IPS-NIHi7 (cell line): ENCODE results near the gene SGCD.

ENCODE experiments used
- DNase-seq: peaks from one replicate; pipeline ENCODE4 v3.0.0; 2012; ENCODE audit warnings: mixed read lengths; ENCODE audit errors: extremely low spot score

Gene SGCD

GRCh38 chr5:156513123-156513815 is 186.3 kb downstream of the SGCD start:
- no peak for DNase-seq

GRCh38 chr5:156515121-156515520 is 188.2 kb downstream of the SGCD start:
- no peak for DNase-seq

- DNase-seq, result peak; percentile 22
Observed at GRCh38 chr5:156515803-156516360, 188.9 kb downstream of the SGCD start.

- DNase-seq, result no peak
Observed at GRCh38 chr5:156522651-156523529, 195.9 kb downstream of the SGCD start.

- DNase-seq, result no peak
Observed at GRCh38 chr5:156523607-156524006, 196.6 kb downstream of the SGCD start.

DNA sequence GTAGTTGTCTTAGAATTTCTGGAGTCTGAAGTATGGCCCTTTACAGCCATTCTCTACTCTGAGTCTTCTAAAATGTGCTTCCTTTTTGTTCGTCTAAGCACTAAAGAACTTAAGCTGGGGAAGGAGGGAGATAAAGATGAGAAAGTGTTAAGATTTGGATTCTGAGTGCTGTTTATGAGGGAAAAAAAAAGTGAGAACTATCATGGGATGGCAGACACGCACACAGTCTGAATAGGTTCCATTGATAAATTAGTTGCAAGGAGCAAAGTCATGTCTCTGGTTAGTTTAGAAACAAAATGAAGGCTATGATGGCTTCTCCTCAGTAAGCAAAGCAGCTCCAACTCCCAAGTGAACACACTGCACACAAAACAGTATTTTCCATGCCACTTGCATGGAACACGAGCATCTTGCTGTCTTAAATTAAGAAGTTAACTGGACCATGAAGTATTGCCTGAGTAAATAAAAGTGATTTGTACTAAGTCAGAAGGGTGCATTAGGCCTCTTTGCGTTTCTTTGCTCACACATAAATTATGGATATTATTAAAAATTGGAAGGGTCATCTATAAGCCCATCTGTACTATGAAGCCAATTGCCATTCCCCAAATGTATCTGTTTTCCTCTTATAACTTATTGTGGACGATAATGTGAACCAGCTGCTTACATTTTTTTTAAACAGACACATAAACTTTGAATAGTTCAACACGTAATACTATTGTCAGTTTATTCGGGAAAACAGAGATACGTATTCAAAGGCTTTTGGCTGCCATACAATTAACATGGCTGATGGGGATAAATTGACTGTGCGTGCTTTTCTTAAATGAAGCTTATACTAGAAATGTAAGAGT is 199.3 kb downstream of the SGCD start:
- DNase-seq, result no peak

GRCh38 chr5:156527611-156528010 is 200.6 kb downstream of the SGCD start:
- DNase-seq, result no peak

- no peak for DNase-seq
Observed at GRCh38 chr5:156528673-156529072, 201.7 kb downstream of the SGCD start.

DNA sequence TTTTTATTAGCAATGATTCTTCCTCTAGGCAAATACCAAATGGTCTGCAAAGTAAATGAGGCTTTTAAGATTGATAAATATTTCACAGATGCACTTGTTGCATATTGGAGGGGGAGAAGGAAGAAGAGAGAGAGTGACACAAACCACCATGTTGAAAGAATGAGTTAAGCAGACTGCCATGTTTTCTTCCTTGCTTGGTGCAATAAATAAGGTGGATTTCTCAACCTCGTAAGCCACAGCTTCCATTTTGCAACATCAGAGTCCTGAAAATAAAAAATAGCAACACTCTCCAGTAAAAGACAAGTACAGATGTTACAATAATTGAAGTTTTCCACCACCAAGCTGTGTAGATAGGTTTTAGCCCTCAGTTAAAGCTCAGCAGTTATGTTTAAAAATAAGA is 202.9 kb downstream of the SGCD start:
- DNase-seq, result no peak

GRCh38 chr5:156531199-156531598 is 204.2 kb downstream of the SGCD start:
- no peak for DNase-seq

GRCh38 chr5:156532921-156533320 is 206.0 kb downstream of the SGCD start:
- no peak for DNase-seq

GRCh38 chr5:156534085-156534484 is 207.1 kb downstream of the SGCD start:
- DNase-seq, result no peak

GRCh38 chr5:156534906-156535485 is 208.0 kb downstream of the SGCD start:
- DNase-seq, result no peak

- no peak for DNase-seq
Observed at GRCh38 chr5:156540491-156540890, 213.5 kb downstream of the SGCD start.

DNA sequence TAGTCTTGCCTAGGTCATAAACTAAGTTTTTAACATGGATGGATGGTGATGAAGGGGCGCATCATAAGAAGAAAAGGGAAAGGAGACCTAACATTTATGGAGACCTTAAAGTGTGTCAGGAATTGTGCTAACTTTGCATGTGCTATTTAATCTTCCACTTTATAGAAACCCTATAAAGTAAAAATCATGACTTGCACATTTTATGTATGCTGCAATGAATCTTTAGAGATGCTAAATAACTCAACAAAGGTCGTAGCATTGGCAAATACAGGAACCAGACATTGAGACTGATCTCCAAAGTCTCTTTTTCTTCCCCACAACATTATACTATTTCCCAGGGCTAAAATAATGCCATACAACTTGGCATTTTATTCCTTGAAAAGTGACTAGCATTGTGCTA is 214.6 kb downstream of the SGCD start:
- DNase-seq, result no peak

- DNase-seq, result no peak
Observed at GRCh38 chr5:156543348-156544145, 216.6 kb downstream of the SGCD start.

- DNase-seq, result no peak
Observed at GRCh38 chr5:156552855-156553358, 225.9 kb downstream of the SGCD start.

DNA sequence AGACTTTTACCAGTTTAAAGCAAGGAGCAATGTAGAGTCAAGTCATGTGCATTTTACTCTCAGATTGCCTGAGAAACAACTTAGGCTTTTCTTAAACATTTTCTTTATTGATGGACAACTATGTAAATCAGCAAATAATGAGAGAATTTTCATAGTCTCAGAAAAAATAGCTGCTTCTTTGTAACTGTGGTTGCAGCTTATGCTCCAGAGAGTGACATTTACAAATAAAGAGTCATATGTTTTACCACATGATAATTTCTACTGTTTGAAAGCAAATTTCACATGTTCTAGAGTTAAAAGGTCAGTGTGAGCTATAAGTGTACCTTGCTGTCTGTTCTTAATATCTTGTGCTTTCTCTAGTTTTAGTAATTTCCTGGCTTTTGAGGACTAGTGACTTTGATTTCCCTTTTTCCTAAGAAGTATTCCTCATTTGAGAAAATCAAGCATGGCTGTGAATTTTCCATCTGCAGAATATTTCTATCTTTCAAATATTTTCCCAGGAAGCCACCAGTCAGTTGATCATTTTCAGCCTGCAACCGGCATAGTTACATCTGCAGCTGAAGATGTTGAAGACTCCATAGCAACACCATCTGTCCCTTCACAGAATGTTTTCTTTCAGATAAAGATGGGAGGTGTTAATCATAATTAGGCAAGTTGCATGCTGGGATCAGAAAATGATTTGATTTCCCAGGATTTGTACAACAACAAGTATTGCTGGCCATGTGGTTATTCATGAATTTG is 229.9 kb downstream of the SGCD start:
- DNase-seq, result no peak

GRCh38 chr5:156560002-156560401 is 233.0 kb downstream of the SGCD start:
- DNase-seq, result no peak

GRCh38 chr5:156561651-156562050 is 234.7 kb downstream of the SGCD start:
- no peak for DNase-seq
